Measurements from ENCODE around the gene LOXHD1. TPM values are rescaled to one million over a fixed set of nuclear protein-coding genes. Genes with fewer than 3 reads are reported as not detected.

LOXHD1 gene
- total and polyA plus RNA-seq, 2 of the 4 experiments (the other 2 are of a cell fraction), result not detected

DNA sequence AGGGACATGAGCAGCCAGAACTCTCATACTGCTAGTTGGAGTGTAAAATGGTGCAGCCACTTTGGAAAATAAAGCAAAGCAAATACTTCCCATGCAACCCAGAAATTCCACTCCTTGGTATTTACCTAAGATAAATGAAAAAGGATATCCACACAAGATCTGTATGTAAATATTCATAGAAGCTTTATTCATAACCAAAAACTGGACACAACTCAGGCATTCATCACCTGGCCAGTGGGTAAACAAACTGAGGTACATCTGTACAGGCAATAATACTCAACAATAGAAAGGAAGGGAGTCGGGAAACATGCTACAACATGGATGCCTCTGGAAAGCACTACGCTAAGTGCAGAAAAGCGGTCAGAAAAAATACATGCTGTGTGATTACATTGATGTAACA lies 2.5 kb upstream of the LOXHD1 start:
- Histone ChIP-seq H3K27ac (ENCODE audit: insufficient read depth, low read length) (no peak overlapping the region), H4K91ac (ENCODE audit: insufficient read depth, low read depth, low read length) (no peak overlapping the region), H3K9me3 (ENCODE audit: control insufficient read depth, insufficient read depth, low read length) (no peaks in the 10 kb centered on the region), H2AFZ (replicated peaks; ENCODE audit: low read length, poor library complexity) (no peak overlapping the region), H4K5ac (ENCODE audit: low read depth, low read length) (no peak overlapping the region), H3K9me1 (ENCODE audit: insufficient read depth, low read length) (no peaks in the 10 kb centered on the region), H3K27me3 (ENCODE audit: control insufficient read depth, insufficient read depth, low read length) (peaks cover 5% of the 10 kb centered on the region; the same call in 1 of the 2 replicates), H2BK120ac (ENCODE audit: low read depth, low read length) (no peak overlapping the region), H4K20me1 (ENCODE audit: insufficient read depth, low read length) (no peaks in the 10 kb centered on the region), H2BK5ac (ENCODE audit: low read depth, low read length, poor library complexity, severe bottlenecking) (no peak overlapping the region), H3K18ac (ENCODE audit: low read depth, low read length) (no peak overlapping the region), H3K4ac (ENCODE audit: low read depth, low read length) (no peak overlapping the region), H2AK5ac (ENCODE audit: low read depth, low read length) (no peak overlapping the region), H3K79me1 (ENCODE audit: low read depth in 1 of 2, low read length in 2 of 2) (no peaks in the 10 kb centered on the region), H3K36me3 (ENCODE audit: control insufficient read depth, insufficient read depth, low read length) (no peaks in the 10 kb centered on the region), H3K4me3 (ENCODE audit: insufficient read depth, low read depth, low read length) (no peak overlapping the region), H3K9ac (ENCODE audit: low read depth, low read length) (no peak overlapping the region), H3K56ac (ENCODE audit: extremely low read depth, insufficient read depth, low read length) (no peak overlapping the region), H4K8ac (ENCODE audit: low read depth in 2 of 2, low read length in 2 of 2) (no peak overlapping the region), H3K23ac (ENCODE audit: low read depth, low read length) (no peak overlapping the region), H3K14ac (replicated peaks; ENCODE audit: low read depth, low read length) (no peak overlapping the region), H2BK15ac (ENCODE audit: low read depth, low read length) (no peak overlapping the region), H3K4me2 (ENCODE audit: low read depth, low read length) (no peak overlapping the region), H3K4me1 (ENCODE audit: control insufficient read depth, insufficient read depth, low read length) (no peaks in the 10 kb centered on the region), H2AK9ac (replicated peaks; ENCODE audit: low read depth, low read length, poor library complexity) (no peak overlapping the region), H2BK20ac (ENCODE audit: low read depth, low read length) (no peak overlapping the region)
- intact Hi-C loops (cut with micrococcal nuclease), result no loop called here
- in situ Hi-C loops (cut with MboI; ENCODE audit: low sequenced_read_pairs), result loop anchor here (5.0 to 25.0 kb wide), 3 partner anchors 365 to 997 kb away; no protein-coding TSS in a partner anchor
- no TSS peak for BruUV-seq (replicated peaks)
- POLR2A ChIA-PET (ENCODE audit: unreplicated experiment), result no interaction called here
- no peak for ATAC-seq (ENCODE audit: low read depth)
- DNase-seq, result no peak
- TF ChIP-seq MXI1 (IDR thresholded peaks at IDR 0.05; ENCODE audit: borderline replicate concordance, low read depth, low read length) (no peak), USF2 (IDR thresholded peaks at IDR 0.05; ENCODE audit: low read depth, low read length) (no peak), CEBPB (IDR thresholded peaks at IDR 0.05; ENCODE audit: low read depth, low read length) (no peak), BHLHE40 (IDR thresholded peaks at IDR 0.05; ENCODE audit: low read depth, low read length) (no peak), MAZ (IDR thresholded peaks at IDR 0.05; ENCODE audit: borderline replicate concordance, low read depth, low read length) (no peak), POLR2A (IDR thresholded peaks at IDR 0.05; ENCODE audit: low read depth, low read length) (no peak), RFX5 (IDR thresholded peaks at IDR 0.05; ENCODE audit: low read depth, low read length) (no peak), RCOR1 (IDR thresholded peaks at IDR 0.05; ENCODE audit: insufficient replicate concordance, low read length) (no peak), CHD1 (IDR thresholded peaks at IDR 0.05; ENCODE audit: low read depth, low read length) (no peak), NFE2L2 (IDR thresholded peaks at IDR 0.05; ENCODE audit: low read depth, low read length) (no peak)
- TF ChIP-seq, protein P1, sequence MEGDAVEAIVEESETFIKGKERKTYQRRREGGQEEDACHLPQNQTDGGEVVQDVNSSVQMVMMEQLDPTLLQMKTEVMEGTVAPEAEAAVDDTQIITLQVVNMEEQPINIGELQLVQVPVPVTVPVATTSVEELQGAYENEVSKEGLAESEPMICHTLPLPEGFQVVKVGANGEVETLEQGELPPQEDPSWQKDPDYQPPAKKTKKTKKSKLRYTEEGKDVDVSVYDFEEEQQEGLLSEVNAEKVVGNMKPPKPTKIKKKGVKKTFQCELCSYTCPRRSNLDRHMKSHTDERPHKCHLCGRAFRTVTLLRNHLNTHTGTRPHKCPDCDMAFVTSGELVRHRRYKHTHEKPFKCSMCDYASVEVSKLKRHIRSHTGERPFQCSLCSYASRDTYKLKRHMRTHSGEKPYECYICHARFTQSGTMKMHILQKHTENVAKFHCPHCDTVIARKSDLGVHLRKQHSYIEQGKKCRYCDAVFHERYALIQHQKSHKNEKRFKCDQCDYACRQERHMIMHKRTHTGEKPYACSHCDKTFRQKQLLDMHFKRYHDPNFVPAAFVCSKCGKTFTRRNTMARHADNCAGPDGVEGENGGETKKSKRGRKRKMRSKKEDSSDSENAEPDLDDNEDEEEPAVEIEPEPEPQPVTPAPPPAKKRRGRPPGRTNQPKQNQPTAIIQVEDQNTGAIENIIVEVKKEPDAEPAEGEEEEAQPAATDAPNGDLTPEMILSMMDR (conservative IDR thresholded peaks at IDR 0.05; ENCODE audit: low read depth, low read length), result no peak
- dilution Hi-C loops (cut with HindIII; ENCODE audit: low sequenced_read_pairs, unreplicated experiment), result no loop called here
- CTCF ChIA-PET, result no interaction called here
- 60% methylated on average over 1 of the region's 3 CpGs; no CpG with 5 or more reads in 1 of the 2 experiments for WGBS, 2 experiments (ENCODE audit: extremely low coverage in 2 of 2, insufficient read length in 1 of 2)
